ENCODE data around the gene EPHX1.

EPHX1 gene

GRCh38 chr1:225770561-225771248 lies 39.2 kb upstream of the EPHX1 start:
- Histone ChIP-seq H3K27ac (ENCODE audit: low read length) (no peak overlapping the region), H3K4me1 (ENCODE audit: low read length) (peaks cover 9% of the 10 kb centered on the region; the same call in 1 of the 2 replicates), H4K20me1 (ENCODE audit: insufficient read depth, low read length) (no peaks in the 10 kb centered on the region), H3K4me2 (ENCODE audit: low read length) (no peak overlapping the region), H2AFZ (ENCODE audit: low read depth, low read length) (no peak overlapping the region), H3K4me3 (ENCODE audit: low read length) (no peak overlapping the region), H3K36me3 (replicated peaks; ENCODE audit: low read depth, low read length) (no peaks in the 10 kb centered on the region), H3K27me3 (ENCODE audit: low read depth, low read length) (no peaks in the 10 kb centered on the region), H3K79me2 (ENCODE audit: low read length) (no peaks in the 10 kb centered on the region), H3K9ac (ENCODE audit: low read length) (no peak overlapping the region), H3K9me3 (ENCODE audit: insufficient read depth, low read length) (no peaks in the 10 kb centered on the region)
- no peak for TF ChIP-seq CTCF (IDR thresholded peaks at IDR 0.05; ENCODE audit: low read depth, low read length)
- TF ChIP-seq EZH2phosphoT487 (IDR thresholded peaks at IDR 0.05; ENCODE audit: low read depth), result no peak

GRCh38 chr1:225771661-225772322 lies 38.1 kb upstream of the EPHX1 start:
- Histone ChIP-seq H3K36me3 (replicated peaks; ENCODE audit: low read depth, low read length) (no peaks in the 10 kb centered on the region), H4K20me1 (ENCODE audit: insufficient read depth, low read length) (no peaks in the 10 kb centered on the region), H3K4me2 (ENCODE audit: low read length) (peak overlapping the region; percentile 10), H3K9ac (ENCODE audit: low read length) (no peak overlapping the region), H3K4me1 (ENCODE audit: low read length) (peaks cover 11% of the 10 kb centered on the region), H3K4me3 (ENCODE audit: low read length) (no peak overlapping the region), H3K79me2 (ENCODE audit: low read length) (no peaks in the 10 kb centered on the region), H2AFZ (ENCODE audit: low read depth, low read length) (peak overlapping the region; percentile 67), H3K27ac (ENCODE audit: low read length) (no peak overlapping the region), H3K27me3 (ENCODE audit: low read depth, low read length) (no peaks in the 10 kb centered on the region), H3K9me3 (ENCODE audit: insufficient read depth, low read length) (no peaks in the 10 kb centered on the region)
- TF ChIP-seq EZH2phosphoT487 (IDR thresholded peaks at IDR 0.05; ENCODE audit: low read depth) (no peak), CTCF (IDR thresholded peaks at IDR 0.05; ENCODE audit: low read depth, low read length) (no peak)

- Histone ChIP-seq H3K4me3 (ENCODE audit: low read length) (no peak overlapping the region), H3K4me1 (ENCODE audit: low read length) (peaks cover 10% of the 10 kb centered on the region), H3K27ac (ENCODE audit: low read length) (no peak overlapping the region), H3K9ac (ENCODE audit: low read length) (no peak overlapping the region), H3K27me3 (ENCODE audit: low read depth, low read length) (no peaks in the 10 kb centered on the region), H3K4me2 (ENCODE audit: low read length) (peak overlapping the region; percentile 10), H3K9me3 (ENCODE audit: insufficient read depth, low read length) (no peaks in the 10 kb centered on the region), H3K36me3 (replicated peaks; ENCODE audit: low read depth, low read length) (no peaks in the 10 kb centered on the region), H3K79me2 (ENCODE audit: low read length) (no peaks in the 10 kb centered on the region), H4K20me1 (ENCODE audit: insufficient read depth, low read length) (no peaks in the 10 kb centered on the region), H2AFZ (ENCODE audit: low read depth, low read length) (peak overlapping the region; percentile 67)
- TF ChIP-seq EZH2phosphoT487 (IDR thresholded peaks at IDR 0.05; ENCODE audit: low read depth) (no peak), CTCF (IDR thresholded peaks at IDR 0.05; ENCODE audit: low read depth, low read length) (peak; percentile 91)
These were observed 37.6 kb upstream of the EPHX1 start for GRCh38 chr1:225772323-225772768.

- H3K4me3 ChIP-seq (ENCODE audit: low read length), result no peak overlapping the region
These were observed 37.1 kb upstream of the EPHX1 start for GRCh38 chr1:225772848-225773247.

More at GRCh38 chr1:225772848-225773247, 37.1 kb upstream of the EPHX1 start:
- Histone ChIP-seq H4K20me1 (ENCODE audit: insufficient read depth, low read length) (no peaks in the 10 kb centered on the region), H3K27me3 (ENCODE audit: low read depth, low read length) (no peaks in the 10 kb centered on the region), H3K4me1 (ENCODE audit: low read length) (peaks cover 10% of the 10 kb centered on the region), H3K9me3 (ENCODE audit: insufficient read depth, low read length) (no peaks in the 10 kb centered on the region), H3K36me3 (replicated peaks; ENCODE audit: low read depth, low read length) (no peaks in the 10 kb centered on the region), H2AFZ (ENCODE audit: low read depth, low read length) (no peak overlapping the region), H3K27ac (ENCODE audit: low read length) (no peak overlapping the region), H3K4me2 (ENCODE audit: low read length) (no peak overlapping the region), H3K79me2 (ENCODE audit: low read length) (peaks cover 2% of the 10 kb centered on the region), H3K9ac (ENCODE audit: low read length) (no peak overlapping the region)
- TF ChIP-seq EZH2phosphoT487 (IDR thresholded peaks at IDR 0.05; ENCODE audit: low read depth) (no peak), CTCF (IDR thresholded peaks at IDR 0.05; ENCODE audit: low read depth, low read length) (no peak)

Measured in OCI-LY3 (cell line).